ENCODE data around the gene GDPD3. TPM values are rescaled to one million over a fixed set of nuclear protein-coding genes. Genes with fewer than 3 reads are reported as not detected.

GDPD3 gene
- total and polyA plus RNA-seq, 2 of the 13 experiments (the other 11 are each of a cell fraction or from before 2014, with no cell fraction given) = 18.7 to 20.6 TPM

- TF ChIP-seq, protein P1, sequence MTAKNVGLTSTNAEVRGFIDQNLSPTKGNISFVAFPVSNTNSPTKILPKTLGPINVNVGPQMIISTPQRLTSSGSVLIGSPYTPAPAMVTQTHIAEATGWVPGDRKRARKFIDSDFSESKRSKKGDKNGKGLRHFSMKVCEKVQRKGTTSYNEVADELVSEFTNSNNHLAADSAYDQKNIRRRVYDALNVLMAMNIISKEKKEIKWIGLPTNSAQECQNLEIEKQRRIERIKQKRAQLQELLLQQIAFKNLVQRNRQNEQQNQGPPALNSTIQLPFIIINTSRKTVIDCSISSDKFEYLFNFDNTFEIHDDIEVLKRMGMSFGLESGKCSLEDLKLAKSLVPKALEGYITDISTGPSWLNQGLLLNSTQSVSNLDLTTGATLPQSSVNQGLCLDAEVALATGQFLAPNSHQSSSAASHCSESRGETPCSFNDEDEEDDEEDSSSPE (CRISPR knock-in tag; IDR thresholded peaks at IDR 0.05) = no peak
- no peak for TF ChIP-seq TCF7L2 (IDR thresholded peaks at IDR 0.05; ENCODE audit: low read depth, low read length)
- no peak for TF ChIP-seq ZNF20 (CRISPR knock-in tag; IDR thresholded peaks at IDR 0.05)
- TF ChIP-seq, protein P2, sequence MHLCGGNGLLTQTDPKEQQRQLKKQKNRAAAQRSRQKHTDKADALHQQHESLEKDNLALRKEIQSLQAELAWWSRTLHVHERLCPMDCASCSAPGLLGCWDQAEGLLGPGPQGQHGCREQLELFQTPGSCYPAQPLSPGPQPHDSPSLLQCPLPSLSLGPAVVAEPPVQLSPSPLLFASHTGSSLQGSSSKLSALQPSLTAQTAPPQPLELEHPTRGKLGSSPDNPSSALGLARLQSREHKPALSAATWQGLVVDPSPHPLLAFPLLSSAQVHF (CRISPR knock-in tag; IDR thresholded peaks at IDR 0.05) = no peak
- TF ChIP-seq ZC3H13 (CRISPR knock-in tag; IDR thresholded peaks at IDR 0.05) = peak; percentile 45
- no peak for TF ChIP-seq ZBTB43 (CRISPR knock-in tag; conservative IDR thresholded peaks at IDR 0.05)
- no peak for TF ChIP-seq ZBTB3 (CRISPR knock-in tag; IDR thresholded peaks at IDR 0.05; ENCODE audit: borderline replicate concordance, low read depth)
- 0 out of 2 replicates have a peak, but pooled peaks have one; percentile 31 for TF ChIP-seq THAP11 (CRISPR knock-in tag; IDR thresholded peaks at IDR 0.05)
- no peak for TF ChIP-seq CAMTA2 (CRISPR knock-in tag; IDR thresholded peaks at IDR 0.05; ENCODE audit: borderline replicate concordance)
- no peak for TF ChIP-seq ZBTB40 (IDR thresholded peaks at IDR 0.05)
- TF ChIP-seq ZBTB40 (CRISPR knock-in tag; IDR thresholded peaks at IDR 0.05) = peak; percentile 53; the same call in 1 of the 2 replicates
- TF ChIP-seq REPIN1 (CRISPR knock-in tag; IDR thresholded peaks at IDR 0.05; ENCODE audit: borderline replicate concordance, low read depth) = 0 out of 2 replicates have a peak, but pooled peaks have one; percentile 19
- TF ChIP-seq ZNF546 (CRISPR knock-in tag; conservative IDR thresholded peaks at IDR 0.05) = no peak
- no peak; the same call in 1 of the 2 replicates for TF ChIP-seq HES4 (CRISPR knock-in tag; IDR thresholded peaks at IDR 0.05; ENCODE audit: borderline replicate concordance)
- TF ChIP-seq ZNF615 (CRISPR knock-in tag; IDR thresholded peaks at IDR 0.05; ENCODE audit: borderline replicate concordance) = no peak
- no peak for TF ChIP-seq NCOA5 (CRISPR knock-in tag; IDR thresholded peaks at IDR 0.05)
- 0 out of 2 replicates have a peak, but pooled peaks have one; percentile 41 for TF ChIP-seq WIZ (CRISPR knock-in tag; IDR thresholded peaks at IDR 0.05)
Measured at GRCh38 chr16:30068750-30069610, 44.4 kb downstream of the GDPD3 start (continued).

Data from HepG2 (cell line).